Astrocyte (in vitro differentiated cells and primary cell): ENCODE measurements around the gene TMTC3. TPM values are rescaled to one million over a fixed set of nuclear protein-coding genes. Genes with fewer than 3 reads are reported as not detected.
A peak's percentile ranks its signal among the peaks of the same experiment; 100 is the strongest.

Experiments used
- DNase-seq: peaks from one replicate; pipeline ENCODE4 v3.0.0-alpha.2; 2010; ENCODE audit warnings: low read depth
- FAIRE-seq: peaks from 2 replicates; lab custom pipeline; 2011; peaks lifted over from hg19 to GRCh38; lab: Jason Lieb, UNC
- H2AFZ ChIP-seq: 2 replicates; pipeline ENCODE4 v1.6.0; 2012; ENCODE audit warnings: low read depth, low read length, inconsistent platforms
- H3K27ac ChIP-seq: 2 replicates; pipeline ENCODE4 v1.5.1; 2011; ENCODE audit warnings: low read depth, low read length, inconsistent platforms
- H3K27me3 ChIP-seq: 2 replicates; pipeline ENCODE4 v1.6.0; 2011; ENCODE audit warnings: low read length, inconsistent platforms; ENCODE audit not compliant: insufficient read depth
- H3K36me3 ChIP-seq: 2 replicates; pipeline ENCODE4 v1.5.1; 2011; ENCODE audit warnings: low read length, inconsistent platforms; ENCODE audit not compliant: insufficient read depth
- H3K4me1 ChIP-seq: 2 replicates; pipeline ENCODE4 v1.5.1; 2011; ENCODE audit warnings: low read length, inconsistent platforms; ENCODE audit not compliant: insufficient read depth
- H3K4me2 ChIP-seq: 2 replicates; pipeline ENCODE4 v1.6.0; 2012; ENCODE audit warnings: low read length, inconsistent platforms
- H3K4me3 ChIP-seq: 2 replicates; pipeline ENCODE4 v1.5.1; 2011; ENCODE audit warnings: low read depth, mild to moderate bottlenecking, low read length, inconsistent platforms; ENCODE audit not compliant: insufficient read depth
- H3K79me2 ChIP-seq: 2 replicates; pipeline ENCODE4 v1.6.0; 2012; ENCODE audit warnings: mild to moderate bottlenecking, low read length, inconsistent platforms; ENCODE audit not compliant: insufficient read depth
- H3K9ac ChIP-seq: 2 replicates; pipeline ENCODE4 v1.6.0; 2012; ENCODE audit warnings: mild to moderate bottlenecking, low read length, inconsistent platforms
- H3K9me3 ChIP-seq: 2 replicates; pipeline ENCODE4 v1.5.1; 2012; ENCODE audit warnings: low read depth, mild to moderate bottlenecking, low read length, inconsistent platforms; ENCODE audit not compliant: insufficient read depth
- H4K20me1 ChIP-seq: 2 replicates; pipeline ENCODE4 v1.6.0; 2012; ENCODE audit warnings: low read length, inconsistent platforms; ENCODE audit not compliant: insufficient read depth
- H3K27ac Mint-ChIP-seq: one replicate; pipeline ENCODE4 v1.8.0; 2021; ENCODE audit warnings: mild to moderate bottlenecking, mixed read lengths; ENCODE audit not compliant: unreplicated experiment
- H3K27me3 Mint-ChIP-seq: one replicate; pipeline ENCODE4 v1.8.0; 2021; ENCODE audit warnings: low read depth, mixed read lengths; ENCODE audit not compliant: unreplicated experiment
- H3K36me3 Mint-ChIP-seq: one replicate; pipeline ENCODE4 v1.8.0; 2021; ENCODE audit warnings: low read depth, mixed read lengths; ENCODE audit not compliant: unreplicated experiment
- H3K4me1 Mint-ChIP-seq: one replicate; pipeline ENCODE4 v1.8.0; 2021; ENCODE audit warnings: low read depth, mixed read lengths; ENCODE audit not compliant: unreplicated experiment
- H3K4me3 Mint-ChIP-seq: one replicate; pipeline ENCODE4 v1.8.0; 2021; ENCODE audit warnings: mild to moderate bottlenecking, moderate library complexity, mixed read lengths; ENCODE audit not compliant: unreplicated experiment
- H3K9me3 Mint-ChIP-seq: one replicate; pipeline ENCODE4 v1.8.0; 2021; ENCODE audit warnings: mild to moderate bottlenecking, mixed read lengths; ENCODE audit not compliant: unreplicated experiment
- CTCF ChIP-seq: IDR thresholded peaks from 2 replicates; pipeline ENCODE4 v1.5.1; 2011; ENCODE audit warnings: low read depth, mild to moderate bottlenecking, inconsistent platforms, low read length, moderate library complexity; ENCODE audit not compliant: insufficient read depth
- EZH2 ChIP-seq: IDR thresholded peaks from 2 replicates; pipeline ENCODE4 v1.6.1; 2012; ENCODE audit warnings: mild to moderate bottlenecking, low read length, inconsistent platforms; ENCODE audit not compliant: insufficient read depth
- total RNA-seq: library from RNA; stranded (reverse); gene quantifications from 2 replicates; pipeline ENCODE4 v1.2.1, GENCODE V29; 2021

The TMTC3 gene
- total RNA-seq, 1 donor from 2014 or later = 49.0 TPM

- TF ChIP-seq EZH2 (no peak), CTCF (no peak)
- H3K27me3 Mint-ChIP-seq = no peaks in the 10 kb centered on the region
- Histone ChIP-seq H2AFZ (no peak overlapping the region), H3K27me3 (no peaks in the 10 kb centered on the region), H3K4me3 (no peak overlapping the region), H3K27ac (no peak overlapping the region), H3K4me1 (no peaks in the 10 kb centered on the region), H4K20me1 (no peaks in the 10 kb centered on the region), H3K79me2 (no peaks in the 10 kb centered on the region), H3K9ac (no peak overlapping the region), H3K36me3 (peaks cover 4% of the 10 kb centered on the region), H3K9me3 (no peaks in the 10 kb centered on the region), H3K4me2 (no peak overlapping the region)
- H3K9me3 Mint-ChIP-seq = peaks cover 8% of the 10 kb centered on the region
- H3K27ac Mint-ChIP-seq = no peak overlapping the region
- H3K36me3 Mint-ChIP-seq = peaks cover 5% of the 10 kb centered on the region
- FAIRE-seq (no peak), DNase-seq (no peak)
- H3K4me1 Mint-ChIP-seq = no peaks in the 10 kb centered on the region
- no peak overlapping the region for H3K4me3 Mint-ChIP-seq
These were observed 57.9 kb downstream of the TMTC3 start for GRCh38 chr12:88200029-88200428.

- peaks cover 3% of the 10 kb centered on the region for H3K36me3 Mint-ChIP-seq
- H3K4me2 ChIP-seq = no peak overlapping the region
- H2AFZ ChIP-seq = no peak overlapping the region
- no peaks in the 10 kb centered on the region for H3K4me1 Mint-ChIP-seq
- TF ChIP-seq EZH2 = no peak
- no peak for TF ChIP-seq CTCF
- no peaks in the 10 kb centered on the region for H3K27me3 ChIP-seq
- H3K27me3 Mint-ChIP-seq = no peaks in the 10 kb centered on the region
- H3K9me3 ChIP-seq = no peaks in the 10 kb centered on the region
- DNase-seq (no peak), FAIRE-seq (peak; percentile 32)
- H3K9me3 Mint-ChIP-seq = peaks cover 9% of the 10 kb centered on the region
- no peak overlapping the region for H3K9ac ChIP-seq
- no peak overlapping the region for H3K4me3 ChIP-seq
- no peaks in the 10 kb centered on the region for H3K36me3 ChIP-seq
- H3K79me2 ChIP-seq = no peaks in the 10 kb centered on the region
- no peak overlapping the region for H3K27ac ChIP-seq
- no peak overlapping the region for H3K4me3 Mint-ChIP-seq
- H4K20me1 ChIP-seq = no peaks in the 10 kb centered on the region
- no peaks in the 10 kb centered on the region for H3K4me1 ChIP-seq
- H3K27ac Mint-ChIP-seq = no peak overlapping the region
These were observed 60.4 kb downstream of the TMTC3 start for GRCh38 chr12:88202500-88202899.

- H3K79me2 ChIP-seq = no peaks in the 10 kb centered on the region
- H3K4me3 Mint-ChIP-seq = no peak overlapping the region
- no peaks in the 10 kb centered on the region for H3K27me3 ChIP-seq
- no peak overlapping the region for H3K4me2 ChIP-seq
- no peak overlapping the region for H3K27ac Mint-ChIP-seq
- DNase-seq = no peak
- H3K9ac ChIP-seq = no peak overlapping the region
- H3K4me1 ChIP-seq = no peaks in the 10 kb centered on the region
- H3K27me3 Mint-ChIP-seq = no peaks in the 10 kb centered on the region
- no peak overlapping the region for H3K27ac ChIP-seq
- H3K36me3 ChIP-seq = no peaks in the 10 kb centered on the region
- peaks cover 32% of the 10 kb centered on the region for H3K9me3 Mint-ChIP-seq
- no peak for TF ChIP-seq CTCF
- no peak for TF ChIP-seq EZH2
- no peak overlapping the region for H3K4me3 ChIP-seq
- H3K4me1 Mint-ChIP-seq = no peaks in the 10 kb centered on the region
- H2AFZ ChIP-seq = no peak overlapping the region
- peaks cover 12% of the 10 kb centered on the region for H3K9me3 ChIP-seq
- FAIRE-seq = no peak
- no peaks in the 10 kb centered on the region for H4K20me1 ChIP-seq
- peaks cover 3% of the 10 kb centered on the region for H3K36me3 Mint-ChIP-seq
These were observed 64.5 kb downstream of the TMTC3 start for GRCh38 chr12:88206601-88207000.
